GM18870 (cell line): ENCODE results near the gene HS6ST2.

Source experiments
- ATAC-seq: cut with Tn5 transposase; IDR thresholded peaks from one replicate; pipeline ENCODE4 v1.9.1; 2021; ENCODE audit warnings: moderate library complexity; ENCODE audit not compliant: unreplicated experiment

The HS6ST2 gene

DNA sequence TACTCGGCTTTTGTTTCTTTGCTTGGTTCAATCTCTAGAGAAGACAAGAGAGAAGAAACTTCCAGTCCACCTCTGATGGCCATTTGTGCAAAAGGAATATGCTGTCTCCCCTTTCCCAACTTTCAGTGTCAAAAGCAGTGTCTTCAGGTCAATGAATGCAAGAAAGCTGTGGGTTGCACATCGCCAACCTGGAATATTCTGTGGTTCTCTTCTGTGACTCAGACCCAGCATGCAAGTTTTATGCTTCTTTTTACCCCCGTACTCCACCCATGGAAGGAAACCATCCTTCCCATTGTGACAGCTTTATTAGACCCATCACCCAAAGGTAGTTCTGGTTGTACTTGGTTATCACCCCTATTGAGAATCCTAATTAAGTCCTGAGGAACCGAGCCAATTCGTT is 334.0 kb downstream of the HS6ST2 start:
- no peak for ATAC-seq

DNA sequence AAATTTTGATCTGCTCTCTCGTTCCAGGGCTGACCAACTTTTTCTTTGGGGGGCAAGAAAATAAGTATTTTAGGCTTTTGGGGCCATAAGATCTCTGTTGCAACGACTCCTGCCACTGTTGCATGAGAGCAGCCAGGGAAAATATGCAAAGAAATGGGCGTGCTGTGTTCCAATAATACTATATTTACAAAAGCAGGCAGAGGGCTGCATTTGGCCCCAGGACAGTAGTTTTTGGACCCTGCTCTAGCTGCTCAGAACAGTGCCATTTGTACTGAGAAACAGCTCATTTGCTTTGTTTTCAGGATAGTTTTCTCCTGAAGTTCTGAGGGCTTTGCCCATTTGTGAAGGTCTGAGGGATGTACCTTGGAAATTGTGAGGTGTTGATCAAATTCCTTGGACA is 334.5 kb downstream of the HS6ST2 start:
- ATAC-seq: no peak

DNA sequence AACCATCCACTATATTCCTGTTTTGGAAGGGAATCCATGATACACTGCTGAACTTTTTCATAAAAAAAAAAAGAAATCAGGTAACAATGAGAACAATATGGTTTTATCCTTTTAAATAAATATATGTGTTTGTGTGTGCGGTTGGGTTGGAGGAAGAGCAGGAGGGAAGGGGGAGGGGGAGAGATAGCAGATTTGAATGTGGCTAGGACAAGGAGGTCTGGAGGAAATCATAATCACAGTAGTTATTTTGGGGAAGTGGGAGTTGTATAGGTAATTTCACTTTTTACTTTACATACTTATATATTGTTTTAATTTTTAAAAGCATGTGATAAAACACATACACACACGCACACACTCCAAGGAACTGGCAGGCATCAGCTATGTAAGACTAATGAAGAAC is 335.1 kb downstream of the HS6ST2 start:
- ATAC-seq: no peak

DNA sequence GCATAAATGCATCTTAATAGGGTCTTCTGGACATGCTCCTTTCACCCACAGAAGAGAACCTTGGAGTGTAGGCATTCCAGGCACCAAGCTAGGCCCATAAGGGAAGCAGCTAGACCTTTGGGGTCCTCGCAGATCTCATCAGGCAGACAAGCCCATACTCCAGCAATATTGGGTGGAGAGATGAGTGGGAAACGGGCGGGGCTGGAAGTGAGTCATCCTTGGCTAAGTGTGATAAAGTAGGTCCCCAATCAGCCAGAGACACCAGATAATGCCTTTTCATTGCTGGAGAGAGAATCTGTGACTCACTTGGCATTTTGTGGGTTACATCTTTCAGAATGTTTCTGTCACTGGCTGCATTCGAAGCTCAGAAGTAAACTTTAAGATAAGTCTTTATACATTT is 336.3 kb downstream of the HS6ST2 start:
- ATAC-seq: no peak

DNA sequence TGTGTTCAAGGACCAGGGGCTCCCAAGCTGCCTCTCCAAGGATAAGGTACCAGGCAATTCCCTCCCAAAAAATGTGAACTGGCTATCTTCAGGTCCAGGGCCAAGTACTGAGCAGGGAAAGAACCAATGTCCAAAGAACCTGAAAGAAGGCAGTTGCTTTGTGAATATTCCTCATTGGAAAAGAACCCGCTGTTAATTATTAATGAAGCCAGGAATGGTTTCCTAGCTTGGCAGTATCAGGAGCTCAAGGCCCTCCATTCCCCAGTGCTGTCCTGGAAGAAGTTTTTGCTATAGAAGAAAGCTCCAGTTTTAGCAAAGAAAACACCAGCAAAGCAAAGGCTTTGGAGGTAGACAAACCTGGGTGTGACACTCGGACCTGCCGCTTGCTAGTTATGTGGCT is 339.6 kb downstream of the HS6ST2 start:
- ATAC-seq: no peak

DNA sequence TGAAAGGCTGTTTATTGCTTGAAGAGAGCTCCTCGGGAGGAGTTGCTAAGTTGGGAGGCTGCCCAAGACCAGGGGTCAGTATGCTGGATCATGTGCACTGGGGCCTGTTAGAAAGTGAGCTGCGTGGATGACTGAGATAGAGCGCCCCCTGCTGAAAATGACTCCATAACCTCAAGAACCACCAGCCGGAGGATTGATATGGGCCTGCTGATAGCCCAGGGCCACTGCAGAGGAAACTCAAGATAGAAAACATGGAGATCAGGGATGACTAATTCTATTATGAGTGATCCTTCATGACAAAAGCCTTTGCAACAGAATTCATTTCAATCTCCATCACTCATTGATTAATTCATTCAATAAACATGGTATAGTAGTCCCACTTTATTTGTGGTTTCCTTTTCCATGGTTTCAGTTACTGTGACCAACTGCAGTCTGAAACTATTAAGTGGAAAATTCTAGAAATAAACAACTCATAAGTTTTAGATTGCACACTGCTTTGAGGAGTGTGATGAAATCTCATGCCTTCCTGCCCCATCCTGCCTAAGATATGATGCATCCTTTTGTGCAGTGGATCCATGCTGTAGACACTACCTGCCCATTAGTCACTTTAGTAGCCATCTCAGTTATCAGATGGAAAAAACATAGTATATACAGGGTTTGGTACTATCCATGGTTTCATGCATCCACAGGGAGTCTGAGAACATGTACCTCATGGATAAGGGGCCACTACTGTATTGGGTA is 342.9 kb downstream of the HS6ST2 start:
- ATAC-seq: peak; percentile 52

DNA sequence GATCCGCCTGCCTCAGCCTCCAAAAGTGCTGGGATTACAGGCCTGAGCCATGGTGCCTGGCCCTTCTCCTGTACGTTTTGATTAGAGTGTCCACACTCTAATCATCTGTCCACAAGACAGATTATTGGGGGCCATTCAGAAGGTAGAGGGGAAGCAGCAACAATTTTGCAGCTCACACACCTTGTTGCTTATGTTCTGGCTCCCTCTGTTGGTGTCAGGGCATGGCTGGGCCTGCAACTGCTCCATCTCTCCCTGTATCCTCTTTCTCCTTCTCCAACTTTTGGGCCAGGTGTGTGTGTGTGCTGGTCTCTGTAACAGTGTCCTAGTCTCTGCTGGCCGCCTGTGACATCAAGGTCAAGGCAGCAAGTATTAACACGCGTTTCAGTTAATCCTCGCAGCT is 344.1 kb downstream of the HS6ST2 start:
- no peak for ATAC-seq

DNA sequence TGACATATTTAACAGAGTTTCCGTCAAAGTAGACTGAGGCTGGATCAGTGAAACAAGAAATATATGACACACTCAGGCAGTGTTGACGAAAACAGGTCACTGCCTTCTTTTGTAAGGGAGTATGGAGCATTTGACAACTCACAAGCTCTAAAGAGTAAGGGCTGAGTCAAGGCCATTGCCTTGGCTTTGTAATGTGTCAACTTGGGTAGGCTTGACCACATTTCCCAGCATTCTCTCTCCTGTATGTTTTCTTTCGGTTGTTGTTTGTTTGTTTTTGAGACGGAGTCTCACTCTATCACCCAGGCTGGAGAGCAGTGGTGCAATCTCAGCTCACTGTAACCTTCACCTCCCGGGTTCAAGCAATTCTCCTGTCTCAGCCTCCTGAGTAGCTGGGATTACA is 344.6 kb downstream of the HS6ST2 start:
- ATAC-seq: no peak

DNA sequence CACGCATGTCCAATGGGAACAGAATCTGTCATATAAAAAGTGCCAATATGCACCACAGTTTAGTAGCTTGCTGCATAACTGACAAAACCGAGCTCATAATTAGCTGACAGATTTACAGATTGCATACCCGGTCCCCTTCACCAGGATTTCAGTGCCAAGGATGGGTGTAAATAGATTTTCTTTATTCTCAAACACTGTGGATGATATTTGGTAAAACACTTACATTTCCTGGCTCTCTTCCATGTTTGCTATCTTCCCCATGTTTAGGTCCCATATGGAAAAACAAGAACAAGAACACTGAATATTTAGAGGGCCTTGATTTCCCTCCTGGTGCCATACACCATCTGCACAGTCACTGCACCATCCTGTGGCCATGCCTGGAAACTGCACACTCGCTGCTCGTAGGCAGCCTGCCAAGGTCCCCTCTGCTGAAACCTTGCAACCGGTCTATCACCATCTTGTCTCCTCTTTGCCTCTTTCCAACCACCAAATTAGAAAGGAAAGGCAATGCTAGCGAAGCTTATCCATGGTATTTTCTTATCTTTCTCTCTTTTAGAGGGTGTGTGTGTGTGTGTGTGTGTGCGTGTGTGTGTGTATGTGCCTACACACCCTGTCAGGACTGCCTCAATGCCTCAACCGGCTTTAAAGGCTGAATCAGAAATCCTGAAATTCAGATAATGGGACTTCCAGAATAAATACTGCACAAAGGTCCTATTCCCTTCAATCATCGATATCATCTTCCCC is 345.4 kb downstream of the HS6ST2 start:
- no peak for ATAC-seq

DNA sequence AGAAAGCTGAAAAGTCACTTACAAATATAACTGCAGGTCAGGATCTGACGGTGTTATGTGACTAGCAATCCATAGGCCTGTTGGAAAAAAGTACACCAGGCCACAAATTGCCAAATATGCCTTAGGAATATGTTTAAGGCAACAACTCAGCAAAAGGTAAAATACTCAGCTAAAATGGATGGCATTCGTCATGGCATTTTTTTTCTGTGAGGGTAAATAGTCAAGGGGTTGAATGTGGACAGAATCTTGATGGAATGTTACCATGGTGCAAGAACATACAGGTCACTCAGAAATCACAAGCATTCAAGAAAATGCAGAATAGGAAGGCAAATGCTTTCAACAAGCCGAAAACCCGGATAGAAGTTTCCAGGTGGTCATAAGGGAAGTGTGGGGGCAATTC is 347.9 kb downstream of the HS6ST2 start:
- no peak for ATAC-seq

DNA sequence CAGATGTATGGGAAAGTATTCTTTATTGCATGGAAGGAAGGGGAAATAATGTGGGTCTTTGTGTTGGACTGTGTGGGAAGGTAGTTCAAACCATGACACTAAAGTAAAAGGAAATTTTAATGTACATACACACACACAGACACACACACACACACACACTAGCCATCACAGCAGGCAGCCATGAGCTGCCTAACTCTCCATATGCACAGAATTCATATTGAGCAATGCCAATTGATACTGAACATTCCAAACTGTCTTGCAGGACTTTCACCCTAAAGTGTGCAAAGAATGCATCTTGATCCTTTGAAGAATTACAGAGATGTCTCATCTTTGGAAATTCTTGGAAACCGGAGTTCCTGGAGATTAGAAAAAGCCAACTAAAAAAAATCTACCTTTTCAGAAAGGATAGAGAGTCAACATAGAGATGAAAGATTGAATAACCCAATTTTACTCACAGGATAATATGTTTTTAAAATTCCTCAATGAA is 349.0 kb downstream of the HS6ST2 start:
- no peak for ATAC-seq

DNA sequence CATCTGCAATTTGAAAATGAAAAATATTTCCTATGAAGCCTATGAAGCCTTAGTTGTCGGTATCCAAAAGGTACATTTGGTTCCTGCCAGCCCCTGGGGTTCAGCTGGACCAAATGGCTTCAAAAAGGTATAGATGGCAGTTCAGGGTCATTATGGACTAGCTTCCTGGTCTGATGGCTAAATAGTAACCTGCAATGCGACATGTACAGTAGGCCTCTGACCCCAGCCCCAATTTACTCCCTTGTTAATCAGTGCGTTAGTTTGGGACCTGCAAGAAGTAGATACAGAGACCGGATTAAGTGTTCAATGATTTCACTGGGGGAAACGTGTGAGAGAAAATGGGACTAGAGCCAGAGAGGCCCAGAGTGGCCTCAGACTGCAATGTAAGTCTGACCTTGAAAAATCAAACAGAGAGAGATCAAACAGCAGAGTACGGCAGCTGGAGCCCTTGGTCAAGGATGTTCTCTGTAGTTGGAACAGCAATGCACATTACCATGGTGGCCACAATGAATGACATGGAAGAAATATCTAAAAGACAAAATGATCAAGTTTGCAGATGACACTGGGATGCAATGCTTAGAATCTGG is 354.6 kb downstream of the HS6ST2 start:
- no peak for ATAC-seq

DNA sequence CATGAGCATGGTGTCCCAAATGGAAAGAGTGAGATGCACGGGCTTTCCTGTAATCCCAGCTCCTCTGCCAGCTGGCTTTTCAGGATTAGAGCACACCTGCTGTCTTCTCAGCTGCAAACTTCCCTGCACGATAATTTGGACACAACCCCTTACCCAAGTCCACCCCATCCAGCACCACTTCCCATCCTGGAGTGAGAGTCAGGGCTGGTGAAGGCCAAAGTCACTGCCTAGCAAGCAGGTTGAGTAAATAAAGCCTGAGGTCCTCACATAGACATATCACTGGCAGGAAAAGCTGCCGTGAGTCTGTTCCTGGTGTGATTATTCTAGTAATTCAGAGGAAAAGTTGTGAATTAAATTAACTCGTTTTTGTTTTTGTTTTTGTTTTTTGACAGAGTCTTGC is 355.7 kb downstream of the HS6ST2 start:
- ATAC-seq: no peak

DNA sequence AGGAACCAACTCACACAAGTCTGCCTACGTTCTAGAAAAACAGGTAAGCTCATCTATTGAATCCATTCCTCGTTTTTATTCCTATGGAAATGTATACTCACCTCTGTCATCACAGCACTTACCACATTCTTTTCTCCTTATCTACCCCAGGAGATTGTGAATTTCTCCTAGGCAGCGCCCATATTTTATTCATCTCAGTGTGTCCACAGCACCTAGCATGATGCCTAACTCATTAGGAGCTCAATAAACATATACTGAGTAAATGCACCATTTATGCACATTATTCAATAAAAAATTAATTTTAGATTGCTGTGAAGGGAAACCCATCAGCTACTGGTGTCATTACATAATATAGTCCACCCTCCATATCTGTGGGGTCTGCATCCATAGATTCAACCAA is 363.4 kb downstream of the HS6ST2 start:
- no peak for ATAC-seq

DNA sequence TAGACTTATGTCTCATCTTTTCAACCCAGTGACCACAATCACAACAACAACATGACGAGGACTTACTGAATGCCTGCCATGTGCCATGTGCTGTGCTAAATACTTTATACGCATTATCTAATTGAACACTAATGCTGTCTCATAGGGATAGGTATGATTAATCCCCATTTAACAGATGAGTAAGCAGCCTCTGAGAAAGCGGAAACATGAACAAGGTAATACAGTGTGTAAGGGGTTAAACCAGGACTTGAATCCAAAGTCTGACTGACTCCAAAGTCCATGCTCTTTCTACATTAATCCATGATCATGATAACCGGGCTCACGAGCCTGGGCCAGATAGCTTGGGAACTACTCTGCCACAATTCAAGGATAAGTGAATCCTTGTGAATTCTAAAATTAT is 364.3 kb downstream of the HS6ST2 start:
- no peak for ATAC-seq

DNA sequence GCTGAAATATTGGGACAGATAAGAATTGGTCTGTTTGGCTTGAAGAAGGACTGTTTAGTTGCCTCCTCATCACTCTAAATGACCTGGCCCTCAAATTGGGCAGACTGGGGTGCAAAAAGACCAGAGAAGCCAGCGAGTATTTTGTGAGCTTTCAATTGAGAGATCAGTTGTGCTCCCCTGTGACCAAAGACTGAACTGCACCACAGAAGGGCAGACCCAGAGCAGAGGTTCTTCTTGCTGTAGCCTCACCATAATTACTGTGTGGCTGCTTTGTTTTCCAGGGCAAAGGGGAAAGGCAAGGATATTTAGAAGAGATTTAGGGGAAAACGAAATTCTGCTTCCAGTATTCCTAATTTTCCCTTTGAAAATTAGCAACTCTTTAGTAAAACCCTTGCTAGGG is 365.5 kb downstream of the HS6ST2 start:
- ATAC-seq: no peak

DNA sequence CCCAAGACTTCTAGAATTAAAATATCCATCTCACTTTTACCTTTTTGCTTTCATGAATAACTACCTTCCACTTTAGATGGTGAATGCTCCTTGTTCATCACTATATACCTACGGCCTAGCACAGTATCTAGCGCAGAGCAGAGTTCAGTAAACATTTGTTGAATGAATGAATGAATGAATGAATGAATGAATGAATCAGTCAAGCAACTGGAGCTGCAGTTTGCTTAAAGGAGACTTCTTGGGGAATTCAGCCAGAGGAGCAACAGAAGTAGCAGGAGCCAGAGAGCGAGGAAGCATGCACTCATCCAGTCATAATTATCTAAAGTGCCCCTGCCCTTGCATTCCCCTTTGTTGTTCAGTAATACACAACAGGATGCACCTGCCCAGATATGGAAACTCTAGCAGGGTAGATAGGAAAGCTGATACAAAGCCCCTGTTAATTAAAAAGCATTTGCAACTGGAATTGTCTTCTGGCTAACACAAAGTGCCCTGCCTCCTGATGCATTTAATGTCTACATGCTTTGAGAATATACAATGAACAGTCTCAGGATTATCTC is 366.6 kb downstream of the HS6ST2 start:
- ATAC-seq: no peak

DNA sequence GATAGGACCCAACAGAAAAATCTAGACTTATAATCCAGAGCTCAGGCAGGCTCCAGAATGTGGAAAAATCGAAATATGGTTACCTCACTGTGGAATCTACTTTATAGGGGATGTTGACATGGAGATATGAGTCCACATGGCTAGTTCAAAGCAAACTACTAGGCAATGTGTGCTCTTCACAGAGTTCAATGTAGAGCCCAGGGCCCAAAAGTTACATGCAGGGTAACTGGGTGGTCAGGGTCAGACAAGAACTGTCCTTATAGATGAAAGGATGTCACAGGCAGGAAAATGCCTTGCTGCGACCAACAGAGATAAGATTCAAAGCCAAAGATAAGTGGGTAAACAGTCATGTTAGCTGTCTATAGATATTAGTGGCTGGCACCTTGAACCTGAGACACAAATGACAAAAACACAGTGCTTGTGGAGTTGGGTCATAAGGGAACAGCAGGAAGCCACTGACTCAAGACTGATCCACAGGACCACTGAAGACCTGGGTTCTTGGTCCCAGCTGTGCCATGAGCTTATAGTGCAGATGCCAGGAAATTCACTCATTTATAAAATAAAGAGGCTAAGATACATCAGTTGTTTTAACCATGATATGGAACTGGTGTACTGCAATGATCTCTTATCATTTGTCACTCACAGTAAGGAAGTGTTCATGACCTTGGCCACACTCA is 367.9 kb downstream of the HS6ST2 start:
- no peak for ATAC-seq

DNA sequence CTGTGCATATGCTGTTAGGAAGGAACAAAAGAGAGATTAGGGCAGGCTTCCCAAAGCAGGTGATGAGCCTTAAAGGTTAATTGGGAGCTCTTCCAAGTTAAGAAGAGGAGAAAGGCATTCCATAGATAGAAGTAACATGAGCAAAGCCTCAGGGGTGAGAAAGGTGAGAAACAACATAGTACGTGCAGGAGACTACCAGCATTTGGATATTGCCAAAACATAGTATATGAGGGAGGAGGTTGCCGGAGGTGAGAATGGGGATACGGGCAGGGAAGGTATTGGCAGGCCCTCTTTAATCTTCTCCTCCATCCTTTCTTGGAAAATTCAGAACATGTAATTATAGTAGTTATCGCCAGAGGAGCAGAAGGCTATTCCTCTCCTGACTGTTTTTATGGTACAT is 373.5 kb downstream of the HS6ST2 start:
- ATAC-seq: no peak

DNA sequence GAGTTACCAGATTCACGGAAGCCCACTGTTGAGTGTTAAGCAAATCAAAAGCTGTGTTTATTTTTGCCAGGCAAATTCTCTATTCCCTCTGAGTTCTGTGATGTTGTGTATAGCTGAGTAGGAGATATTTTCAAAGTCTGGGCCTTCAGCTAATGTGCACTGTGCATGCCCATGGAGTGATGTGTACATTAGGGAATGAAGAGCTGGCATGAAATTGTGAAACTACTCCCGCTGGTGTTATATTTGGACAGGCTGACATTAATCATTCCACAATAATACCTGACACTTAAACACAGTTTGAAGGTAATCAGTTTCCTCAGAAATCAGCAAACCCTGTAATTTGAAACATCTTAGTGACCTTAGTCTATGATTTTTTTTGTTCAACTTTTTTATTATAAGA is 381.5 kb downstream of the HS6ST2 start:
- ATAC-seq: no peak
